GM21825 (cell line): Measurements from ENCODE around the gene SLC4A11.
"Not testable (repeated sequence)": the region's sequence is repeated elsewhere in the genome, so short reads cannot be mapped to it uniquely, and the experiment has no call there.

ENCODE experiments used
- ATAC-seq: cut with Tn5 transposase; IDR thresholded peaks from one replicate; pipeline ENCODE4 v1.9.1; 2021; ENCODE audit warnings: mild to moderate bottlenecking, moderate library complexity; ENCODE audit not compliant: unreplicated experiment

SLC4A11 gene

GRCh38 chr20:3229158-3229557 lies 9.8 kb downstream of the SLC4A11 start:
- ATAC-seq, result no peak

DNA sequence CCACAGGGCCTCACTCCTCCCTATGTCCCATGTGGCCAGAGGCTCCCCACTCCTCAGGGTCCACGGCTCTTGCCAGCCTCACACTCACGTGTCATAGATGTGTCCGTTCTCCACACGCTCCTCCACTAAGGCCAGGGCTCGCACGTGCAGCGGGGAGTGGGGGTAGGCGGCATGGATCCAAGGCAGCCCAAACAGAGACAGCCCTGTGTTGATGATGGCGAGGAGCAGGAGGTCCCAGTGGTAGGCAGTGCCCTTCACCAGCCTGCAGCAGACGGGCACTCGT lies 10.3 kb downstream of the SLC4A11 start:
- no peak for ATAC-seq

DNA sequence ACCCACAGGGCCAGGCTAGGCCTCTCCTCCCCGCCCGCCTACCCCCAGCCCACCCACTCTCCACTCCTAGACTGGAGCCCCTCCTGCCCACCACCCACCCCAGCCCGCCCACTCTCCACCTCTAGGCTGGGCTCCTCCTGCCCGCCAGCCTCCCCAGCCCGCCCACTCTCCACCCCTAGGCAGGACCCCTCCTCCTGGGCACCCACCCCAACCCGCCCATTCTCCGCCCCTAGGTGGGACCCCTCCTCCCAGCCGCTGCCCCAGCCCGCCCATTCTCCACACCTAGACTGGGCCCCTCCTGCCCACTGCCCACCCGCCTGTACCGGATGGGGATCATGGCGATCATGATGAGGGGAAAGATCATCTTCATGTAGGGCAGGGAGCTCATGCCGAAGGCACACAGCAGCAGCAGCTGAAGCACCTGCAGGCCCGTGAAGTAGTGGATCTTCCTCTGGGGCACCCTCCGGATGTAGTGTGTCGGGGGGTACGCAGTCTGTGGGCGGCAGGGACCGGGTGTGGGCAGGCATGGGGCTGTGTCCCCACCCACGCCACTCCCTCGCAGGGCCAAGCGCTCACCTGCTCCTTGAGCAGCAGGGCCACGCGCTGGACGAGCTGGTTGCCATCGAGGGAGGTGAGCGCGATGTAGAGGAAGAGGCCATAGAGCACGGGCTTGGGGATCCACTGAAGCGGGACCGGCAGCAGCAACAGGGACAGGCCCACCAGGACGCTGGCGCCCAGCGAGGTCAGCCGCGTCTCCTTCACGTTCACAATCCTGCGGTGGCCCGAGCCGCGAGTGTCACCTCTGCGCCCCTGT lies 10.8 kb downstream of the SLC4A11 start:
- no peak for ATAC-seq

DNA sequence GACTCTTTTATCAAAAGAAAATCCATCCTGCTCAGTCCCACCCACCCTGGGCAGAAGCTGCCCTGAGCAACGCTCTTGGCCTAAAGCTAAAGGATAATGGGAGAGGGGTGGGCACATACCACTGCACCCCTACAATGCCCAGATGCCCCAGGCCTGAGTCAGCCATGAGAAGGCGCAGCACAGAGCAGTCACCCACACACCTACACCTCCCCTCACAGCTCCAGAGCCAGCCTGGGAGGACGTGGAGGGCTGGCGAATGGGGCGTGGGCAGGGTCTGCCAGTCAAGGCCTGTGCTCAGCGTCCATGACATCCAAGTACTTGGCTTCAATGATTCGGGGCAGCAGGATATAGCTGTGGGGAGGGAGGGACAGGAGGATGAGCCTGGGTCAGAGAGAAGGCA lies 11.5 kb downstream of the SLC4A11 start:
- no peak for ATAC-seq

- ATAC-seq, result no peak
Measured at GRCh38 chr20:3226864-3227263, 12.1 kb downstream of the SLC4A11 start.

DNA sequence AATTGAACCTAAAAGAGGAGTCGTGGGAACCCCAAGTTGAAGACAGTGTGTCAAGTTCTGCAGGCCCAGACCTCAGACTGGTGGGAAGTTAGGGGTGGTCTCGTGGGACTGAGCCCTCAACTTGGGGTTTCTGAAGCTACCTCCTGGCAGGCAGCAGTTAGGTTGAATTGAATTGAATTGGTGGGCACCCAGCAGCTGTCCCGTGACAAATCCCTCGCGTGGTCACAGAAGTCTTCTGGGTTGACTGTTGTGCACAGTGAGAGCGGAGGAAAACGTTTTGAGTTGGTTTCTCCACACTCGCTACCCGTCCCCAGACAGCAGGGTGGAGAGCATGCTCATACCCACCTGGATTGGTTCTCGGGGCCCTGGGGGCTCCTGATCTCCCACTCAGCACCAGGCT lies 12.9 kb downstream of the SLC4A11 start:
- no peak for ATAC-seq

DNA sequence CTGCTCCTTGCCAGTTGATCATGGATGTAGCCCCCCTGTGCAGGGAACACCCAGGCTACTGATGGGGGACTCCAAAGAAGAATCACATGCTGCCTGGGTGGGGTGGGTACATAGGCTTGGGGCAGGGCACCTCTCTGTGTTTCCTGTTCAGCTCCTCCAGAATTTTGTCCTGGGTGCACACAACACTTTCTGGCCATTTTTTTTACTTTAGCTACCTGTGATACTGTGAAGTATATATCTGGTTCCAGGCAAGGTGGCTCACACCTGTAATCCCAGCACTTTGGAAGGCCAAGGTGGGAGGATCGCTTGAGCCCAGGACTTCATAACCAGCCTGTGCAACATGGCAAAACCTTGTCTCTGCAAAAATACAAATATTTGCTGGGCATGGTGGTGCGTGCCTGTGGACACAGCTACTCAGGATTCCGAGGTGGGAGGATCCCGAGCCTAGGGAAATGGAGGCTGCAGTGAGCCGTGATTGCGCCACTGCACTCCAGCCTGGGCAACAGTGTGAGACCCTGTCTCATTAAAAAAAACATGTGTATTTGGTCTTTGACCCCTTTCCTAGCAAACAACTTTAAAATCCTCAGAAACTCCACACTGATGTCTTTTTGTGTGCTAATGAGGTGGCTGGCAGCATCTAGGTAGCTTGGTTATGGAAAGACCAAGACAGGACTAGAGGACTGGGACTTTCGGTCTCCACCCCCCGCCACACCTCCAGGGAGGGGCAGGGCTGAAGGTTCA lies 14.1 kb downstream of the SLC4A11 start:
- ATAC-seq, result no peak

- no peak for ATAC-seq
Measured at GRCh38 chr20:3223994-3224680, 14.9 kb downstream of the SLC4A11 start.

GRCh38 chr20:3223651-3223993 lies 15.4 kb downstream of the SLC4A11 start:
- no peak for ATAC-seq

DNA sequence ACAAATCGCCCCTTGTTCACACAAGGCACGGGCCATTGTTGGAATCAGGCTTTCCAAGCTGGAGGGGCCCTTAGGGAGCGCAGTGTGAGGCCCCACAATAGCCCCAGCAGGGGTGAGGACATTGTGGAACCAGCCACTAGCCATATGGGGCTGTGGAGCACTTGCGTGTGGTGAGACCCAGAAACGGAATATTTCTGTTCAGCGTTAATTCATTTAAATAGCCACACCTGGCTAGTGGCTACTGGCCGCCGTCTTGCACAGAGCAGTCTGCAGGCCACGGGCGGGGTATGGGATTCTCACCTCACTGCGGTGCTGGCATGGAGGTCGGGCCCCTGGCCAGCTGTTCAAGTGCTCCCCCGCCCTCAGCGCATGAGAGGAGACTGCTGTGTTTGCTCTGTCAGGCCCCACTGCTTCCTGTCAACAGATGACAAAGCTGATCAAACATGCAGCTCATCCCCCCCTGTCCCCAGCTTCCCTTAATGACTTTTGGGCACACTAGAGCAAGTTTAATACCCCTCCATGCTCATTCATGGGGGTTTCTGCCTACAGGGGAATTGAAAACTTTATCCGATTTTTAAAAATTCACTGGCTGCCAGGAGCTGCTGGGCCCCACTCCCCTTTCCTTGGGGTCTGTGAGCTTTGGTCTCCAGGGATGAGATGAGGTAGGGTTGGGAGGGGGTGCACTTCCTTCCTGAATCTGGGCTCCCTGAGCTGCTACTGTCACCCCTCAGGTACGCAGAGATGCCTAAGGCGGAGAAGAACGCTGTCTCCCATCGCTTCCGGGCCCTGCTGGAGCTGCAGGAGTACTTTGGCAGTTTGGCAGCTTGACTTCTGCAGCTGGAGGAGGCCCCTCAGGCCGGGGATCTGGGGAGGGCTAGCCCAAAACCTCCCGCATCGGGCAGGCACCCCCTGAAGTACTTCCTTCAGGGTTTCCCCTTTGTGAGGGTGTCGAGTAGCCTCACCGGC lies 16.1 kb downstream of the SLC4A11 start:
- ATAC-seq, result peak; percentile 77

- no peak for ATAC-seq
Measured at GRCh38 chr20:3221398-3222226, 17.4 kb downstream of the SLC4A11 start.

DNA sequence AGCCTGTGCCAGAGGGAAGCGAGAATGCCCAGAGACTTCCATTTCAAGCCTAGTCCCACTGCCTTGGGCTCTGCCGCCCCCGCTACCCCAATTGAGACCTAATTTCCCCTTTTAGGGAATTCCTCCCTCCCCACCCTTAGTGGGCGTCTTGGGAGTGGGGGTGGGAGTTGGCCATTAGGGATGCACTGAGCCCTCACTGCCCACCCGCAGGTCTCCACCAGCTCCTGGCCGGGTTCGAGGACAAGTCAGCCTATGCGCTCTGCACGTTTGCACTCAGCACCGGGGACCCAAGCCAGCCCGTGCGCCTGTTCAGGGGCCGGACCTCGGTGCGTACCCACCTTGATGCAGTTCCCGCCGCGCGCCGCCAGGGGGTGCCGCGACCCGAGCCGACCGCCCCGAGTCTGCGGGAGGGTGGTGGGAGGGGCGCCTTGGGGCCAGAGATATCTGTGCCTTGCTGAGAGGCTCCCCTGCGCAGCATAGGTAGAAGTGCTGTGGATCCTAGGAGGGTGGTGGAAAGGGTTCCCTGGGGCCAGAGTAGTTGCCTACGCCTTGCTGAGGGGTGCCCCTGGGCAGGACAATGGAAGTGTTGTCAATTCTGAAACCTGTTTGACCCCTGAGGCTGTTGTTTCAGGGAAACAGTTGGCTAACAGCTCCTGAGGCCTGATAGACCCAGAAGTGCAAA lies 20.5 kb downstream of the SLC4A11 start:
- no peak for ATAC-seq

- not testable (repeated sequence) for ATAC-seq
Measured at GRCh38 chr20:3215359-3215917, 23.6 kb downstream of the SLC4A11 start.

GRCh38 chr20:3213226-3213625 lies 25.8 kb downstream of the SLC4A11 start:
- no peak for ATAC-seq

- no peak for ATAC-seq
Measured at GRCh38 chr20:3210346-3210745, 28.6 kb downstream of the SLC4A11 start.

GRCh38 chr20:3209946-3210317 lies 29.1 kb downstream of the SLC4A11 start:
- no peak for ATAC-seq

DNA sequence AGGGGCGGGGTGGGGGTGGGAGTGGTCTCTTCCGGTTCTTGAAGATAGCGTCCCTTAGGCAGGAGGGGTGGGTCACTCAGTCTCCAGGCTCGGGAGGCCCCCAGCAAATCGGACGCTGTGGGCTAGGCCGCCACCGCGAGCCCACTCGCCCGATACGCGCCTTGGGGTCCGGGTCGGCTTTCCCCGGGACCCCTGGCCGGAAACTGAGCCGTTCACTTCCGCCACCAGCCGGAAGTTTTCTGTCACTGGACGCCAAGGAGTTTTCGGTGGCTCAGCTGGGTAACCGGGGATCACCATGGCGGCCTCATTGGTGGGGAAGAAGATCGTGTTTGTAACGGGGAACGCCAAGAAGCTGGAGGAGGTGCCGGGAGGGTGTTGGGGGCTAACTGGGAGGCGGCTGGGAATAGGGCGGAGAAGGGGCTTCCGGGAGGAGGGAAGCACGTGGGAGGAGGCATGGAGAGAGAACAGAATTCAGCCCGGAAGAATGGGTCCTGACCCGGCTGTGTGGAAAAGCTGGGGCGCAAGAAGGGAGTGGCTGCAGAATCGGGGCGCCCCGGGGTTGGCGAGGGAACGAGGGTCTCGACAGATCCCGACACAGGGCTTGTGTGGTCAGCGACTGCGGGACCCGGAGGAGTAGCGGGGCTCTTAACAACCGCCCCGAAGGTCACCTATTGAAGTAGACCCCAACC lies 29.6 kb downstream of the SLC4A11 start, which contains the start of gene ITPA:
TSS of gene ITPA (plus strand) at position 242 of the 689 bp plus-strand sequence. CDS start at position 296, 54 bp downstream.
- ATAC-seq, result no peak

DNA sequence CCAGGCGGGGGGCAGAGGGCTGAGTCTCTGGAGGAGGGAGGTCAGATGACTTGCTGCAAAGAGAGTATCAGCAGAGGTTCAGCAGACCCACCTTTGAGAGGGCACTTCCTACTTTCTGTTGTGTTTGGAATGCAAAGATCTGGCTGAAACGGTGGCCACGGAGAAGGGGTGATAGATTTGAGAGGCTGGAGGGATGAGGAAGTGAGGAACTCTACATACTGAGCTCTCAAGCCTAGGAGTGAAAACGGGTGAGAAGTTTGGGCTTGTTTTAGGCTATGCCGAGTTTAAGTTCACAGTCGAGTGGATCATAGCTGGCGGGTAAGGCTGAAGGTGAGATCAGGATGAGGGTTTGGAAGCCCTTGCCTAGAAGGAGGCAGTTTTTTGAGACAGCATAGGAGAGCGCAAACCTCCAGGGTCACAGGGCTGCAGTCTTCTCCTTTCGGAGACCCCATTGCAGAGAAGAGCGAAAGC lies 30.2 kb downstream of the SLC4A11 start:
- ATAC-seq, result no peak
